UCSD-AML1 (cell line): ENCODE results near the gene FRAS1.
"Not testable (repeated sequence)": the region's sequence is repeated elsewhere in the genome, so short reads cannot be mapped to it uniquely, and the experiment has no call there.

ENCODE experiments used
- DNase-seq: peaks from one replicate; lab custom pipeline; 2025; ENCODE audit not compliant: unreplicated experiment; lab: John Stamatoyannopoulos, UW

FRAS1 gene

GRCh38 chr4:78165758-78166157, 108.6 kb downstream of the FRAS1 start:
- no peak for DNase-seq

- DNase-seq, result no peak
These were observed 109.5 kb downstream of the FRAS1 start for GRCh38 chr4:78166622-78167021.

- no peak for DNase-seq
These were observed 110.4 kb downstream of the FRAS1 start for GRCh38 chr4:78167510-78167909.

- no peak for DNase-seq
These were observed 110.9 kb downstream of the FRAS1 start for GRCh38 chr4:78168029-78168428.

DNA sequence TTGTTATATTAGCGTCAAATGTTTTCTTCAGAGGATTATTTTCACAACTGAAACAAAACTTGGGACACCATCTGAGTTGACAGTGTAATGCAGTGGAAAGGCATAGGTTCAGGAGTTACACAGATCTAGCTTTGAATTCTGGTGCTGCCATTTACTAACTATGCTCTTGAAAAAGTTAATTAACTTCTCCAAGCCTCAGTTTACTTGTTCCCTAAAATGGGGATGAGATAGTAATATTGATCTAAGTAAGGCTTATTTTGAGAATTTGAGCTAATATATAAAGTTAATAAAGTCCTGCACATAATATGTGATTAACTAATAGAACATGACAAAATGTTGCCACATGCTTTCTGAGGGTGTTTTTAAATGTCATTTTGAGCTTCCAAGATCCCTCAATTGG, 112.6 kb downstream of the FRAS1 start:
- no peak for DNase-seq

DNA sequence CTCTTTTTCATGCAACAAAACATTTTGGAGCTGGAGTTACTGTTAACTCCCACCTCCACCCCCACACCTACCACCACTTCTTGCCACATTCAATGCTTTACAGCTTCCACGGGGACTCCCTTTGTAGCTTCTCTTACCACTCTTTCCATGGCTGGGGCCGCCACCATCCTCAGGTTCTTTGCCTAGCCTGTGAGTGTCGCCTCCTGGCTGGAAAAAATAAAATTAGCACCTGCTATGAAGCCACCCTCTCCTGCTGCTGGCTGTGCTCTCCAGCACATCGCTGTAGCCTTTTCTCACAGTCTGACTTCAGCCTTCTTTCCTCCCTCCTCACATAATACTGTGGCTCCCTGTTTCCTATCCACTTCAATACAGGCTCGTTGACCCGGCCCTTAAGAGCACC, 114.4 kb downstream of the FRAS1 start:
- DNase-seq, result no peak

DNA sequence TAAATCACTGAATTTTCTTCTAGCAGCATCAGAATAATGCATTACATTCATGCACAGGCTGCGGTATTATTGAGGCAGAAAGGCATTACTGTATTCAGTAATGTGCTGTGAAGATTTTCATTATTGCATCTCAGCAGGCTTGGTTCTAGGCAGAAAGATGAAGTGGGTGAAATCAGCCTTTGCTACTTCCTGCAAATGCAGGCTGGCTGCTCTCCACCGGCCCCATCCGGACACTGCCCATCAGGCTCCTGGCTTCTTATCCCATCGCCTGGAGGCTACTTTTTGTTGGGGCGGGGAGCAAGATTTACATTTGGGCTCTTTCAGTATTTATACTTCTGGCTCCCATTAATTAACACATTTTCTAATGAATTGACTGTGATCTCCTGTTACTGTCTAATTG, 117.8 kb downstream of the FRAS1 start:
- DNase-seq, result no peak

- DNase-seq, result no peak
These were observed 122.1 kb downstream of the FRAS1 start for GRCh38 chr4:78179196-78179595.

DNA sequence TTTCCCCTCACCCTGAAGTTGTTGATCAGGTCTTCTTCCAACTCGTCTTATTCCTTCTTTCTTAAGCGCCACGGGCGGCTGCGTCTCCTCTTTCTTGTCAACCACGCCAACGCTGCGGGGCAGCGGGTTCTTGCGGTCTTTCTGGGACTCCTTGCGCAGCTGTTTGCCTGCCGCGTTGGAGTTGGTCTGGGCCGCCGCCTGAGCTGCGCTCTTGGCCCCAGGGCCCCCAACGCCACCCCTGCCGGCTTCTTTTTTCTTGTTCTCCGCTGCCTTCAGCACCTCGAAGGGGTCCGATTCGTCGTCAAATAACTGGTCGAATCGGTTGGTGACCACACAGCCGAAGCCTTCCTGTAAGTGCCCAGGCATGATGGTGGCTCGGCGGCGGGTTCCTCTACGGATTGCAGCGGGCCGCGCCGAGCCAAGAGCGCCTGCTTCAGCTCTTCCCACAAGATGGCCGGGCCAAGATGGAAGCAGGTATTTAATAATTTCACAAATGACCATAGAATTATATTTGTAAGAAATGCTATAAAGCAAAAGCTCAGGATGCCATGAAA, 124.6 kb downstream of the FRAS1 start:
- DNase-seq, result not testable (repeated sequence)

GRCh38 chr4:78184584-78184983, 127.5 kb downstream of the FRAS1 start:
- DNase-seq, result no peak

GRCh38 chr4:78185117-78185516, 128.0 kb downstream of the FRAS1 start:
- DNase-seq, result no peak

DNA sequence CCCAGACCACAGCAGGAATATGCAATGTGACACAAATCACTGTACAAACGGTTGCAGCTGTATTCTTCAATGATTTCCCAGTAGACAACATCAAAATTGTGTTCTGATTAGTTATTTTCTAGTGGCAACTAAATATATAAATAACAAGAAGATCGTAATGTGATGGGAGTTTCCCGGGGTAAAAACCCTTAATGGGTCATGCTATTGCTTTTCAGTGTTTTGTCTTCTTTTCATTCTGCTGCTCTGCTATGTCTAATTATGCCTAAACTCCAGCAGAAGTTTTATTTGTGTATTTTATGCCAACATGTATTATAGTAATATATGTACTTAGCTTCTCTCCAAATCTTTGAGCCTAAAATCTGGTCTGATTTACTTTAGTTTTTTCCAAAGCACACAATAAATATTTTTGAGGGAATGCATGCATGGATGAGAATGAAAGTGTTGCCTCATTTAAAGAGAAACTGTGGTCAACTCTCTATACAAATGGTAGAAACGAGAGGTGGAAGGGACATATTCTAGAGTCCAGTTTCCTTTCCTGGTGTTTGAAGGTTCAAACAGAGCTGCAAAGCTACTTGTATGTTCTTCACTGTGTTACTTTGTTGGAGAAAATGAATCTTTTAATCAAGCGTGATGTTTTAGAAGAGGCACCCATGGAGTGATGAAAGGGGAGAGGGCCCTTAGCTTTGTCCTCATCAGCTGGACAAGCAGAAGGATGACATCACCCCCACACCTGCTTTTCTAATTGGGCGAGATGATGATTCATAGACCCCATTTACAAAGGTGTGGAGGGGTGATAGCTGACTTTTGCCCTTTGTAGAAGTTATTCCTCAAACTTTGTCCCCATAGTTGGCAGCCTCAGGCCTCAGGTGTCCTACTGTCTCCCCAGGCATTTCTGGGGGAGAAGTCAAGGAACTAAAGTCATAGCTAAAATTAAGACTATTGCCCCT, 129.7 kb downstream of the FRAS1 start:
- DNase-seq, result no peak

DNA sequence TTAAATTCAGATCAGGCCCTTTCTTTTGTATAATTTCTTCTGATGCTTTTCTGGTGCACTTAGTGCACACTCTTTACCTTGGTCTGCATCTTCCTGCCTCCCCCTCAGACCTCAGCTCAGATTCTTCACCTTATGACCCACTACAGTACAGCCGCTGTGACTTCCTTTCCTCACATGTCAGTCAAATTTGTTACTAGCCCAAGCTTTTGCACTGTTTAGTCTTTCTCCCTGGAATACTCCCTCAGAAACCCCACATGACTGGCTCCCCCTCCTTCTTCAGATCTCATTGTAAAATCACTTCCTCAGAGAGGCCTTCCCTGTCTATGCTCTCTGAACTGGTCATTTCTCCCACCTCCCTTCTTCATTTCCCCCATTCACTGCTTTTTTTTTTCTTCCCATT, 132.9 kb downstream of the FRAS1 start:
- no peak for DNase-seq

GRCh38 chr4:78190595-78190994, 133.5 kb downstream of the FRAS1 start:
- no peak for DNase-seq

DNA sequence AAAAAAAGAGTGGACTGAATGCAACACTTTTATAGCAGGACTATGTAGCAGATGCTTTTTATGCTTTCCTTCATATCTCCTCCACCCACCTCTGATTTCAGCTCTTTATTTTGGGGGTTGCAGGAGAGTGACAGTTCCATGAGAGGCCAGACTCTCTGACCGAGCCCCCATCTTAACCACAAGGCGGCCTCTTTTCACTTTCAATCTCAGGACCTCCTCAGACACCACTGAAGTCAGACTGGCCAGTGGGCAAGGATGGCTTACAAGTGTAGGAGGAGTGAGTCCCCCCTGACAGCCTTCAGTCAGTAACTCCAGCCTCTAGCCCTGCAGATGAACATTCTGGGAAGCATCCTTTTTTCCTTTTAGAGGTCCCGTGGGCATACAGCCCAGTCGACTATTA, 140.8 kb downstream of the FRAS1 start:
- DNase-seq, result no peak

DNA sequence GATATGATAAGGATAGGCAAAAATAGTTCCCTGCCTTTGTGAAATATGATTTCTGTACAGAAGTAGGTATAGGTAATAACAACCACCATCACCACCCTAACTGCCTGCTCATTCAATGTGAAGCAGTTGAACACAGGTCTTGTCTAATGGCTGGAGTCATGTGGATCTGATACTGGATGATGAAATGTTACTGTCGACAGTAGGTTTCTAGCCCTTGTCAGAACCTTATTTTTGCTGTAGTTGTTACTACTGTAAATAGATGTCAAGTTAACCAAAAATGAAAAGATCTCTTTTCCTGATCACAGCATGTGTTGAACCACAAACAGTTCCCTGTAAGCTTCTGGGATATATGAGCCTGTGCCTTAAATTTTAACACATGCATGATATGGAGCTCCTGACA, 142.9 kb downstream of the FRAS1 start:
- DNase-seq, result no peak

GRCh38 chr4:78200949-78201348, 143.8 kb downstream of the FRAS1 start:
- DNase-seq, result no peak

GRCh38 chr4:78204176-78204575, 147.1 kb downstream of the FRAS1 start:
- no peak for DNase-seq

- DNase-seq, result no peak
These were observed 148.5 kb downstream of the FRAS1 start for GRCh38 chr4:78205591-78205990.

DNA sequence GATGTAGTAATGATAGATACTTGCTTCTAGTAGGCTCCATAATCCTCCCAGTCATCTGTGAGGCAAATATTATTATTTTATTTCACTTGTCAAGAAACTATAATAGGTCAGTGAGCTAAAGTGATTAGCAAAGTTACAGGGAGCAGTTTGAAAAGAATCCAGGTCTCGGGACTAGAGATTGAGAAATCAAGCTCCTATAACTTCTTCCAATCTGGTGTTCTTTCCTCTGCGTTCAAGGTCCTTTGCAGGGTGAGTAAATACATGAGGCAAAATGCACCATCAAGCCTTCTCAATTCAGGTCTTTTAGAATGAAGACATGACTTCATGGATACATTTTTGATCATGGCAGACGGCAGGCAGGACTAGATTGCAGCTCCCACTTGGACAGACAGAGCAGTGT, 150.4 kb downstream of the FRAS1 start:
- no peak for DNase-seq

- no peak for DNase-seq
These were observed 150.8 kb downstream of the FRAS1 start for GRCh38 chr4:78207951-78208350.

- DNase-seq, result not testable (repeated sequence)
These were observed 151.8 kb downstream of the FRAS1 start for GRCh38 chr4:78208896-78209295.
